K562 (cell line): ENCODE results near the gene USP49. TPM values are rescaled to one million over a fixed set of nuclear protein-coding genes. Genes with fewer than 3 reads are reported as not detected.

Experiments used
- CREB1 ChIP-seq, 2 experiments: sonication (generic) in 1 of 2; formaldehyde crosslinking in 1 of 2; IDR thresholded peaks; 2 replicates each; pipeline versions ENCODE4 v1.6.1 to v1.8.0; 2012 to 2022; ENCODE audit warnings: inconsistent platforms in 1 of 2, mild to moderate bottlenecking in 1 of 2, missing genetic modification reagents in 1 of 2, moderate library complexity in 1 of 2
- CREB3L1 ChIP-seq: fragments of 450-650 bp; IDR thresholded peaks from 2 replicates; pipeline ENCODE4 v1.6.1; 2014; ENCODE audit warnings: low read depth, mild to moderate bottlenecking, moderate library complexity, borderline replicate concordance
- E4F1 ChIP-seq: fragments of 250-450 bp; sonication (Bioruptor Pico); IDR thresholded peaks from 2 replicates; pipeline ENCODE4 v1.5.0; 2021; ENCODE audit warnings: mild to moderate bottlenecking, borderline replicate concordance
- HDAC2 ChIP-seq: fragments of 450-650 bp; IDR thresholded peaks from 2 replicates; pipeline ENCODE4 v1.6.1; 2016; ENCODE audit warnings: mild to moderate bottlenecking
- HOMEZ ChIP-seq: fragments of 250-450 bp; sonication (Bioruptor Pico); IDR thresholded peaks from 2 replicates; pipeline ENCODE4 v1.4.0; 2020; ENCODE audit warnings: mild to moderate bottlenecking, moderate library complexity
- LEF1 ChIP-seq: fragments of 450-650 bp; IDR thresholded peaks from 2 replicates; pipeline ENCODE4 v1.6.1; 2016; ENCODE audit warnings: mild to moderate bottlenecking
- MTA1 ChIP-seq: fragments of 450-650 bp; IDR thresholded peaks from 2 replicates; pipeline ENCODE4 v1.6.1; 2017; ENCODE audit warnings: borderline replicate concordance
- PHB ChIP-seq: fragments of 250-450 bp; sonication (Bioruptor Pico); IDR thresholded peaks from 2 replicates; pipeline ENCODE4 v1.5.0; 2021
- POLR3G ChIP-seq: IDR thresholded peaks from 2 replicates; pipeline ENCODE4 v1.6.1; 2011; ENCODE audit not compliant: insufficient read length, insufficient replicate concordance; ENCODE audit errors: extremely low read depth
- PRPF4 ChIP-seq: fragments of 200-400 bp; formaldehyde crosslinking; IDR thresholded peaks from one replicate; pipeline ENCODE4 v1.6.1; 2017; ENCODE audit warnings: low read length, low read depth, mild to moderate bottlenecking; ENCODE audit not compliant: insufficient read depth, poor library complexity, severe bottlenecking
- RNF2 ChIP-seq: sonication (generic); IDR thresholded peaks from 2 replicates; pipeline ENCODE4 v1.6.1; 2016
- SIX5 ChIP-seq, 2 experiments: IDR thresholded peaks; 2 replicates each; pipeline ENCODE4 v1.6.1; 2011; ENCODE audit warnings: low read length in 2 of 2, borderline replicate concordance in 1 of 2, low read depth in 1 of 2, mild to moderate bottlenecking in 1 of 2, moderate library complexity in 1 of 2; ENCODE audit not compliant: insufficient read depth in 1 of 2
- SUPT5H ChIP-seq: fragments of 450-650 bp; IDR thresholded peaks from 2 replicates; pipeline ENCODE4 v1.6.1; 2016
- ZFX ChIP-seq: sonication (generic); formaldehyde crosslinking; IDR thresholded peaks from 2 replicates; pipeline ENCODE4 v1.8.0; 2022; ENCODE audit warnings: mild to moderate bottlenecking, missing genetic modification reagents, moderate library complexity
- ZNF124 ChIP-seq: sonication (generic); formaldehyde crosslinking; IDR thresholded peaks from 2 replicates; pipeline ENCODE4 v1.8.1; 2022; ENCODE audit warnings: missing genetic modification reagents
- ZZZ3 ChIP-seq: fragments of 450-650 bp; IDR thresholded peaks from 2 replicates; pipeline ENCODE4 v1.6.1; 2016; ENCODE audit warnings: antibody characterized with exemption, mild to moderate bottlenecking, moderate library complexity
- polyA plus RNA-seq, 8 experiments: library from polyadenylated mRNA; depleted of rRNA in 4 of 8; stranded (reverse) in 5 of 8; unstranded in 3 of 8; fragments of >200 nt; fragmentation: Nextera tagmentation in 2 of 8; fragmentation: Illumina TruSeq in 1 of 8; extraction: Ambion mirVana in 2 of 8; extraction: Trizol in 1 of 8; gene quantifications; 2 replicates each; pipeline versions ENCODE4 v1.2.1 to v1.2.3, GENCODE V29; 2011 to 2014; ENCODE audit warnings: inconsistent platforms in 1 of 8, missing spikeins in 1 of 8
- total RNA-seq, 7 experiments: library from RNA; depleted of rRNA in 6 of 7; stranded (reverse); fragments of >200 nt in 6 of 7; fragmentation: Illumina TruSeq in 2 of 7; extraction: Trizol in 2 of 7; gene quantifications; 2 replicates each; pipeline versions ENCODE4 v1.2.1 to v1.2.3, GENCODE V29; 2011 to 2021; ENCODE audit warnings: low replicate concordance in 1 of 7

Gene USP49
- total and polyA plus RNA-seq, 9 of the 15 experiments (the other 6 are each of a cell fraction or from before 2014, with no cell fraction given), result 1.0 to 9.9 (median 6.5) TPM

GRCh38 chr6:41941280-41942066 lies 46.3 kb upstream of the USP49 start, which contains the start of gene CCND3 (continued):
- TF ChIP-seq PRPF4 (no peak), CREB1 (IDR thresholded peaks at IDR 0.05) (peak; percentile 43; the same call in 1 of the 2 replicates), CREB1 (CRISPR knock-in tag; IDR thresholded peaks at IDR 0.05) (peak; percentile 61; the same call in 1 of the 2 replicates), E4F1 (CRISPR knock-in tag) (peak; percentile 69; the same call in 1 of the 2 replicates), PHB (CRISPR knock-in tag) (peak; percentile 71; the same call in 1 of the 2 replicates), HOMEZ (CRISPR knock-in tag) (0 out of 2 replicates have a peak, but pooled peaks have one; percentile 47), ZZZ3 (no peak), HDAC2 (peak; percentile 19; the same call in 1 of the 2 replicates), POLR3G (no peak), MTA1 (no peak), SIX5 (IDR thresholded peaks at IDR 0.05; ENCODE audit: borderline replicate concordance in 1 of 2, insufficient read depth in 1 of 2, low read depth in 1 of 2, low read length in 2 of 2) (no peak), LEF1 (no peak), CREB3L1 (no peak), SUPT5H (peak; percentile 66; the same call in 1 of the 2 replicates), ZNF124 (CRISPR knock-in tag) (no peak), RNF2 (peak; percentile 12; the same call in 1 of the 2 replicates), ZFX (CRISPR knock-in tag) (peak; percentile 65; the same call in 1 of the 2 replicates)
